Neural cell (in vitro differentiated cells): ENCODE results near the gene SLCO3A1. TPM values are rescaled to one million over a fixed set of nuclear protein-coding genes. Genes with fewer than 3 reads are reported as not detected.

Experiments
- H2AFZ ChIP-seq: fragments of 200-600, 300-800 bp; sonication (generic), shearing (Covaris generic); 2 replicates; pipeline ENCODE4 v1.6.0; 2014; ENCODE audit warnings: low read depth, mild to moderate bottlenecking, antibody characterized with exemption, low read length, moderate library complexity
- H3F3A ChIP-seq: fragments of 200-600 bp; shearing (Covaris generic); 2 replicates; pipeline ENCODE4 v1.6.1; 2016; ENCODE audit warnings: mild to moderate bottlenecking, moderate library complexity, mixed read lengths, antibody characterized with exemption, low read length; ENCODE audit not compliant: insufficient read depth, poor library complexity, severe bottlenecking
- H3K27ac ChIP-seq: fragments of 200-600, 300-800 bp; sonication (generic), shearing (Covaris generic); 2 replicates; pipeline ENCODE4 v1.5.1; 2014; ENCODE audit warnings: mild to moderate bottlenecking, low read length, moderate library complexity
- H3K27me3 ChIP-seq: fragments of 300-800, 200-600 bp; sonication (generic), shearing (Covaris generic); 2 replicates; pipeline ENCODE4 v1.6.0; 2014; ENCODE audit warnings: mild to moderate bottlenecking, low read depth, low read length, moderate library complexity; ENCODE audit not compliant: insufficient read depth
- H3K36me3 ChIP-seq: fragments of 300-800, 200-600 bp; sonication (generic), shearing (Covaris generic); 2 replicates; pipeline ENCODE4 v1.5.1; 2014; ENCODE audit warnings: mild to moderate bottlenecking, antibody characterized with exemption, low read length, moderate library complexity; ENCODE audit not compliant: insufficient read depth
- H3K4me2 ChIP-seq: fragments of 300-800, 200-600 bp; sonication (generic), shearing (Covaris generic); 2 replicates; pipeline ENCODE4 v1.6.0; 2014; ENCODE audit warnings: mild to moderate bottlenecking, low read length
- H3K4me3 ChIP-seq: fragments of 300-800, 200-600 bp; sonication (generic), shearing (Covaris generic); 2 replicates; pipeline ENCODE4 v1.5.1; 2014; ENCODE audit warnings: mild to moderate bottlenecking, low read length, moderate library complexity
- H3K79me2 ChIP-seq: fragments of 200-600 bp; shearing (Covaris generic); replicated peaks from 2 replicates; pipeline ENCODE4 v1.6.0; 2014; ENCODE audit warnings: mild to moderate bottlenecking, low read length, moderate library complexity; ENCODE audit not compliant: insufficient read depth
- H3K9ac ChIP-seq: fragments of 300-800, 200-600 bp; sonication (generic), shearing (Covaris generic); 2 replicates; pipeline ENCODE4 v1.6.1; 2016; ENCODE audit warnings: mild to moderate bottlenecking, low read length, mixed read lengths
- H3K9me2 ChIP-seq: fragments of 200-600 bp; shearing (Covaris generic); 2 replicates; pipeline ENCODE4 v1.6.1; 2016; ENCODE audit warnings: mild to moderate bottlenecking, low read length, mixed read lengths; ENCODE audit not compliant: insufficient read depth
- H3K9me3 ChIP-seq: fragments of 200-600, 300-800 bp; sonication (generic), shearing (Covaris generic); 2 replicates; pipeline ENCODE4 v1.6.1; 2016; ENCODE audit warnings: mild to moderate bottlenecking, mixed run types, low read length, moderate library complexity, mixed read lengths
- H4K20me1 ChIP-seq: fragments of 200-600 bp; shearing (Covaris generic); 2 replicates; pipeline ENCODE4 v1.6.1; 2016; ENCODE audit warnings: mild to moderate bottlenecking, mixed run types; ENCODE audit not compliant: insufficient read depth
- CTCF ChIP-seq: fragments of 450-650 bp; IDR thresholded peaks from 2 replicates; pipeline ENCODE4 v1.5.1; 2014; ENCODE audit warnings: antibody characterized with exemption, mild to moderate bottlenecking, moderate library complexity; ENCODE audit not compliant: poor library complexity, severe bottlenecking
- EP300 ChIP-seq: fragments of 450-650 bp; conservative IDR thresholded peaks from 2 replicates; pipeline ENCODE4 v1.6.1; 2014; ENCODE audit warnings: antibody characterized with exemption, mild to moderate bottlenecking, moderate library complexity; ENCODE audit not compliant: poor library complexity, severe bottlenecking
- EZH2 ChIP-seq: fragments of 200-600, 300-800 bp; shearing (Covaris generic), sonication (generic); IDR thresholded peaks from 2 replicates; pipeline ENCODE4 v1.6.1; 2014; ENCODE audit warnings: antibody characterized with exemption, low read length, borderline replicate concordance, mild to moderate bottlenecking; ENCODE audit not compliant: insufficient read depth, poor library complexity, severe bottlenecking
- MXI1 ChIP-seq: fragments of 450-650 bp; conservative IDR thresholded peaks from 2 replicates; pipeline ENCODE4 v1.6.1; 2014; ENCODE audit warnings: antibody characterized with exemption, mild to moderate bottlenecking; ENCODE audit not compliant: poor library complexity, severe bottlenecking
- POLR2AphosphoS5 ChIP-seq: IDR thresholded peaks from 2 replicates; pipeline ENCODE4 v1.6.1; 2012
- RAD21 ChIP-seq: fragments of 450-650 bp; conservative IDR thresholded peaks from 2 replicates; pipeline ENCODE4 v1.6.1; 2014; ENCODE audit warnings: antibody characterized with exemption, mild to moderate bottlenecking, moderate library complexity
- REST ChIP-seq: IDR thresholded peaks from 2 replicates; pipeline ENCODE4 v1.6.1; 2012; ENCODE audit warnings: borderline replicate concordance
- SMC3 ChIP-seq: fragments of 450-650 bp; conservative IDR thresholded peaks from 2 replicates; pipeline ENCODE4 v1.6.1; 2014; ENCODE audit warnings: antibody characterized with exemption, mild to moderate bottlenecking, moderate library complexity; ENCODE audit not compliant: poor library complexity
- TAF1 ChIP-seq: IDR thresholded peaks from 2 replicates; pipeline ENCODE4 v1.6.1; 2012; ENCODE audit warnings: low read depth
- polyA plus RNA-seq: library from polyadenylated mRNA; depleted of rRNA; stranded (reverse); fragments of >200 nt; gene quantifications from 2 replicates; pipeline ENCODE4 v1.2.3, GENCODE V29; 2014

SLCO3A1 gene
- polyA plus RNA-seq, 1 donor from 2014 or later: 14.2 TPM

GRCh38 chr15:91884606-91885005, 31.1 kb downstream of the SLCO3A1 start:
- H3K36me3 ChIP-seq: no peaks in the 10 kb centered on the region
- no peak overlapping the region for H3K4me3 ChIP-seq
- no peaks in the 10 kb centered on the region for H3K27me3 ChIP-seq
- H3K9ac ChIP-seq: no peak overlapping the region
- H3K9me2 ChIP-seq: no peaks in the 10 kb centered on the region
- no peaks in the 10 kb centered on the region for H4K20me1 ChIP-seq
- H3K27ac ChIP-seq: no peak overlapping the region
- H3K4me2 ChIP-seq: no peak overlapping the region
- H3F3A ChIP-seq: no peaks in the 10 kb centered on the region
- no peak for TF ChIP-seq TAF1
- no peak for TF ChIP-seq MXI1
- no peak for TF ChIP-seq RAD21
- TF ChIP-seq EZH2: no peak
- no peak for TF ChIP-seq CTCF
- TF ChIP-seq SMC3: no peak
- no peak for TF ChIP-seq EP300
- TF ChIP-seq REST: no peak
- TF ChIP-seq POLR2AphosphoS5: no peak
- peaks cover 23% of the 10 kb centered on the region for H3K79me2 ChIP-seq
- no peak overlapping the region for H2AFZ ChIP-seq
- H3K9me3 ChIP-seq: no peaks in the 10 kb centered on the region

- no peaks in the 10 kb centered on the region for H3K9me3 ChIP-seq
- H4K20me1 ChIP-seq: no peaks in the 10 kb centered on the region
- no peak overlapping the region for H2AFZ ChIP-seq
- TF ChIP-seq POLR2AphosphoS5: no peak
- no peak for TF ChIP-seq SMC3
- TF ChIP-seq RAD21: no peak
- TF ChIP-seq MXI1: no peak
- no peaks in the 10 kb centered on the region for H3K36me3 ChIP-seq
- H3K4me3 ChIP-seq: no peak overlapping the region
- peaks cover 23% of the 10 kb centered on the region for H3K79me2 ChIP-seq
- no peaks in the 10 kb centered on the region for H3F3A ChIP-seq
- H3K4me2 ChIP-seq: no peak overlapping the region
- H3K9me2 ChIP-seq: no peaks in the 10 kb centered on the region
- no peak overlapping the region for H3K27ac ChIP-seq
- H3K27me3 ChIP-seq: no peaks in the 10 kb centered on the region
- H3K9ac ChIP-seq: no peak overlapping the region
These were observed 31.5 kb downstream of the SLCO3A1 start for GRCh38 chr15:91885054-91885453.
